PC-9 (cell line): ENCODE results near the gene DPH1.

Experiments
- CTCF ChIP-seq: fragments of 200-600 bp; sonication (generic); conservative IDR thresholded peaks from 2 replicates; pipeline ENCODE4 v1.6.1; 2017; ENCODE audit warnings: mixed run types, antibody characterized with exemption, mild to moderate bottlenecking, moderate library complexity
- EZH2 ChIP-seq: fragments of 200-600 bp; sonication (generic); IDR thresholded peaks from 2 replicates; pipeline ENCODE4 v1.8.0; 2017; ENCODE audit warnings: antibody characterized with exemption, low read depth

GRCh38 chr17:2090210-2090641 is 60.3 kb downstream of the DPH1 start:
- TF ChIP-seq EZH2 = no peak
- no peak for TF ChIP-seq CTCF
